GM18519 (cell line): ENCODE results near the gene PAN2.
A peak's percentile ranks its signal among the peaks of the same experiment; 100 is the strongest.
"Not testable (repeated sequence)": the region's sequence is repeated elsewhere in the genome, so short reads cannot be mapped to it uniquely, and the experiment has no call there.

Source experiments
- ATAC-seq: cut with Tn5 transposase; IDR thresholded peaks from one replicate; pipeline ENCODE4 v1.9.1; 2021; ENCODE audit warnings: mild to moderate bottlenecking, moderate library complexity; ENCODE audit not compliant: unreplicated experiment, low FRiP score

The PAN2 gene

GRCh38 chr12:56308714-56309113 lies 25.1 kb downstream of the PAN2 start:
- no peak for ATAC-seq

GRCh38 chr12:56307221-56307965 lies 26.4 kb downstream of the PAN2 start:
- ATAC-seq, result no peak

- ATAC-seq, result no peak
Observed at GRCh38 chr12:56304872-56305590, 28.8 kb downstream of the PAN2 start.

- ATAC-seq, result no peak
Observed at GRCh38 chr12:56304276-56304675, 29.5 kb downstream of the PAN2 start.

GRCh38 chr12:56300644-56301464 lies 32.9 kb downstream of the PAN2 start:
- no peak for ATAC-seq

GRCh38 chr12:56299853-56300643 lies 33.8 kb downstream of the PAN2 start, which contains the start of gene CS:
CS (minus strand) TSS chr12:56300330; CDS start chr12:56300201, 129 bp downstream.
- peak; percentile 79 for ATAC-seq

GRCh38 chr12:56299308-56299852 lies 34.4 kb downstream of the PAN2 start:
- no peak for ATAC-seq

- ATAC-seq, result no peak
Observed at GRCh38 chr12:56298828-56299227, 35.0 kb downstream of the PAN2 start.

- no peak for ATAC-seq
Observed at GRCh38 chr12:56297400-56297799, 36.4 kb downstream of the PAN2 start.

GRCh38 chr12:56296295-56296694 lies 37.5 kb downstream of the PAN2 start:
- ATAC-seq, result no peak

- ATAC-seq, result no peak
Observed at GRCh38 chr12:56293795-56294194, 40.0 kb downstream of the PAN2 start.

GRCh38 chr12:56288705-56289387 lies 45.0 kb downstream of the PAN2 start:
- ATAC-seq, result no peak

- ATAC-seq, result no peak
Observed at GRCh38 chr12:56286044-56286830, 47.6 kb downstream of the PAN2 start.

GRCh38 chr12:56284263-56284662 lies 49.5 kb downstream of the PAN2 start:
- not testable (repeated sequence) for ATAC-seq

- no peak for ATAC-seq
Observed at GRCh38 chr12:56282579-56282978, 51.2 kb downstream of the PAN2 start.

GRCh38 chr12:56282030-56282429 lies 51.8 kb downstream of the PAN2 start:
- ATAC-seq, result no peak

GRCh38 chr12:56280849-56281248 lies 53.0 kb downstream of the PAN2 start:
- ATAC-seq, result no peak

- no peak for ATAC-seq
Observed at GRCh38 chr12:56278905-56279304, 54.9 kb downstream of the PAN2 start.

GRCh38 chr12:56274299-56274698 lies 59.5 kb downstream of the PAN2 start:
- no peak for ATAC-seq
